B cell (primary cell): Measurements from ENCODE around the gene COL28A1. TPM values are rescaled to one million over a fixed set of nuclear protein-coding genes. Genes with fewer than 3 reads are reported as not detected.

Experiments
- ATAC-seq: fragments of 200-7000 bp; cut with Tn5 transposase; one replicate; pipeline ENCODE4 v1.10.0; 2021; ENCODE audit warnings: low read depth, mild to moderate bottlenecking, moderate number of reproducible peaks, moderate library complexity
- CTCF ChIA-PET: fragments of 350-600 bp; sonication (Branson Sonifier 250); formaldehyde crosslinking; loops from one replicate; lab custom pipeline; 2021; ENCODE audit warnings: antibody characterized with exemption, inconsistent platforms; lab: Charles Lee
- POLR2A ChIA-PET: fragments of 350-600 bp; sonication (Branson Sonifier 250); formaldehyde crosslinking; loops from one replicate; lab custom pipeline; 2021; ENCODE audit warnings: antibody characterized with exemption; lab: Charles Lee
- DNase-seq: peaks from one replicate; pipeline ENCODE4 v3.0.0; 2013
- H2AFZ ChIP-seq: 2 replicates; pipeline ENCODE4 v1.6.1; 2012; ENCODE audit warnings: mild to moderate bottlenecking, low read depth, low read length; ENCODE audit not compliant: insufficient read depth, poor library complexity, severe bottlenecking
- H3K27ac ChIP-seq, 2 donors: 1 replicate in 1 of 2; 2 replicates in 1 of 2; pipeline ENCODE4 v1.5.1; 2012 to 2013; ENCODE audit warnings: low read length in 2 of 2, mild to moderate bottlenecking in 2 of 2, moderate library complexity in 1 of 2
- H3K27me3 ChIP-seq, 4 experiments: fragments of 200-600 bp in 1 of 4; sonication (generic) in 1 of 4; replicated peaks in 1 of 4; 1 replicate in 2 of 4; 2 replicates in 2 of 4; pipeline versions ENCODE4 v1.6.1 to v1.7.0; 2013 to 2016; ENCODE audit warnings: low read length in 3 of 4, mild to moderate bottlenecking in 2 of 4, mixed read lengths in 1 of 4, moderate library complexity in 1 of 4; ENCODE audit not compliant: insufficient read depth in 4 of 4, control insufficient read depth in 3 of 4; ENCODE audit errors: control extremely low read depth in 1 of 4
- H3K36me3 ChIP-seq, 2 experiments: replicated peaks in 1 of 2; 1 replicate in 1 of 2; 2 replicates in 1 of 2; pipeline versions ENCODE4 v1.6.1 to v1.7.1; 2013; ENCODE audit warnings: low read length in 1 of 2; ENCODE audit not compliant: insufficient read depth in 2 of 2, control insufficient read depth in 1 of 2; ENCODE audit errors: control extremely low read depth in 1 of 2, extremely low read depth in 1 of 2
- H3K4me1 ChIP-seq, 2 donors: fragments of 200-600 bp in 1 of 2; sonication (generic) in 1 of 2; 1 replicate in 1 of 2; 2 replicates in 1 of 2; pipeline versions ENCODE4 v1.5.1 to v1.6.1; 2013 to 2017; ENCODE audit warnings: low read length in 2 of 2; ENCODE audit not compliant: control insufficient read depth in 2 of 2, insufficient read depth in 2 of 2
- H3K4me2 ChIP-seq: replicated peaks from 2 replicates; pipeline ENCODE3; 2012; ENCODE audit warnings: mild to moderate bottlenecking, low read depth, low read length; ENCODE audit not compliant: poor library complexity, severe bottlenecking
- H3K4me3 ChIP-seq, 5 experiments: fragments of 200-600 bp in 1 of 5; sonication (generic) in 1 of 5; 1 replicate in 3 of 5; 2 replicates in 2 of 5; pipeline versions ENCODE4 v1.5.1 to v1.7.0; 2011 to 2016; ENCODE audit warnings: low read length in 4 of 5, mild to moderate bottlenecking in 4 of 5, low read depth in 2 of 5, control low read depth in 1 of 5, moderate library complexity in 1 of 5; ENCODE audit not compliant: insufficient read depth in 1 of 5; ENCODE audit errors: control extremely low read depth in 1 of 5, extremely low read depth in 1 of 5
- H3K79me2 ChIP-seq: fragments of 200-600 bp; sonication (generic); one replicate; pipeline ENCODE4 v1.6.0; 2016; ENCODE audit warnings: low read length; ENCODE audit not compliant: control insufficient read depth, insufficient read depth
- H3K9ac ChIP-seq: fragments of 200-600 bp; sonication (generic); 2 replicates; pipeline ENCODE4 v1.6.1; 2017; ENCODE audit warnings: mild to moderate bottlenecking, low read length, moderate library complexity
- H3K9me3 ChIP-seq, 3 donors: one replicate each; pipeline versions ENCODE4 v1.6.1 to v1.7.1; 2013; ENCODE audit warnings: low read length in 2 of 3; ENCODE audit not compliant: control insufficient read depth in 2 of 3, insufficient read depth in 1 of 3; ENCODE audit errors: control extremely low read depth in 1 of 3
- H4K20me1 ChIP-seq: 2 replicates; pipeline ENCODE4 v1.6.0; 2012; ENCODE audit warnings: mild to moderate bottlenecking, low read length; ENCODE audit not compliant: insufficient read depth, control insufficient read depth, poor library complexity, severe bottlenecking
- H3K27ac Mint-ChIP-seq: one replicate; pipeline ENCODE4 v1.8.0; 2021; ENCODE audit warnings: mixed read lengths
- H3K27me3 Mint-ChIP-seq: one replicate; pipeline ENCODE4 v1.8.0; 2021; ENCODE audit warnings: mixed read lengths
- H3K4me1 Mint-ChIP-seq: one replicate; pipeline ENCODE4 v1.8.0; 2021; ENCODE audit warnings: mixed read lengths
- H3K4me3 Mint-ChIP-seq: one replicate; pipeline ENCODE4 v1.8.0; 2021; ENCODE audit warnings: mixed read lengths
- H3K9me3 Mint-ChIP-seq: one replicate; pipeline ENCODE4 v1.8.0; 2022; ENCODE audit warnings: mixed read lengths; ENCODE audit not compliant: insufficient read depth
- EZH2 ChIP-seq: IDR thresholded peaks from 2 replicates; pipeline ENCODE4 v1.6.1; 2012; ENCODE audit warnings: borderline replicate concordance, low read depth, mild to moderate bottlenecking, moderate library complexity, low read length; ENCODE audit not compliant: insufficient read depth, poor library complexity, severe bottlenecking
- WGBS: methylation state at CpG from one replicate; pipeline ENCODE4 v1.1.5; 2013; ENCODE audit warnings: missing lambda C conversion rate; ENCODE audit not compliant: insufficient coverage; 5-methylcytosine and 5-hydroxymethylcytosine counted together
- intact Hi-C: fragments of 100-400 bp; cut with micrococcal nuclease; formaldehyde crosslinking; loops from one replicate; pipeline ENCODE4 v1.10.0; 2022
- polyA plus RNA-seq: library from polyadenylated mRNA; depleted of rRNA; stranded (reverse); fragments of >200 nt; gene quantifications from 2 replicates; pipeline ENCODE4 v1.2.3, GENCODE V29; 2012
- total RNA-seq, 2 donors: library from RNA; stranded (reverse); fragments of 120-200 nt in 1 of 2; gene quantifications; 1 replicate in 1 of 2; 2 replicates in 1 of 2; pipeline versions ENCODE4 v1.2.3 to v1.2.4, GENCODE V29; 2013 to 2022
- TF ChIP-seq, protein P1 (sequence below): fragments of 200-600 bp; IDR thresholded peaks from one replicate; pipeline ENCODE4 v1.8.0; 2022; ENCODE audit warnings: antibody characterized with exemption, mild to moderate bottlenecking

COL28A1 gene
- total and polyA plus RNA-seq, 2 donors (not counting 1 experiment from before 2014, with no cell fraction given) = 0.18 to 0.67 TPM

DNA sequence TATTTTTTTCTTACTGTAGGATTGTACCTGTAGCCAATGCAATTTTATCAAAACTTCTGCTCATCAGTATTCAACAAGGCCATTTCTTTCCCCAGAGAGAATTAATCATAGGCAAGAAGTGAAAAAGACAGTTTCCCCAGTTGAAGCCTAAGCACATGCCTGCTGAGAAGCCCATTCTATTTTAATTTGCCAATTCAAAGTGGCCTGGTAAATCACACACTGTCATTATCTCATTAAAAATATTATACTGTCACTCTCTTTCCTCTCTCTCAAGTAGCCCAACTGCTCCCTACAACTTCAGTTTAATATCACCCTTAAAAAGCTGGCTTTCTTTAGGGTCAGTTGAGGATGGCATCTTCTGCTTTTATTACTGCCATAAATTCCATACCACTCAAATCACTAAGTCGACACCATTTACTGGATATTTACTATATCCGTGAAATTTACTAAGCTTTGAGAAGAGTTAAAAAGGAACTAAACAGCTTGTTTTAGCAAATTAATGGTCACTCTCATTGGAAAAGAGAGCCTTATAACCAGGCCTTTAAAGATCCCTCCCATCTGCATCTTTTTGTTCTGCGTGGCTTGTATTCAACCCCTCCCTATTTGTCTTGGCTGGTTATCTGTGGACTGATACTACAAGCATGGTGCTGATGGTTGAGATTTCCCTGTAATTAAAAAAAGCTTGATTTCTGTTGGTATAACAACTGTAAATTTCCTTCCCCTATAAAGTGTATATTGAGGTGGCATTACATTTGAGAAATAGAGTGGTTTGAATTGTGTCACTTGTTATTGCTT lies 30.6 kb downstream of the COL28A1 start:
- H3K27ac Mint-ChIP-seq = no peak overlapping the region
- H3K27ac ChIP-seq = no peak overlapping the region
- TF ChIP-seq, protein P1, sequence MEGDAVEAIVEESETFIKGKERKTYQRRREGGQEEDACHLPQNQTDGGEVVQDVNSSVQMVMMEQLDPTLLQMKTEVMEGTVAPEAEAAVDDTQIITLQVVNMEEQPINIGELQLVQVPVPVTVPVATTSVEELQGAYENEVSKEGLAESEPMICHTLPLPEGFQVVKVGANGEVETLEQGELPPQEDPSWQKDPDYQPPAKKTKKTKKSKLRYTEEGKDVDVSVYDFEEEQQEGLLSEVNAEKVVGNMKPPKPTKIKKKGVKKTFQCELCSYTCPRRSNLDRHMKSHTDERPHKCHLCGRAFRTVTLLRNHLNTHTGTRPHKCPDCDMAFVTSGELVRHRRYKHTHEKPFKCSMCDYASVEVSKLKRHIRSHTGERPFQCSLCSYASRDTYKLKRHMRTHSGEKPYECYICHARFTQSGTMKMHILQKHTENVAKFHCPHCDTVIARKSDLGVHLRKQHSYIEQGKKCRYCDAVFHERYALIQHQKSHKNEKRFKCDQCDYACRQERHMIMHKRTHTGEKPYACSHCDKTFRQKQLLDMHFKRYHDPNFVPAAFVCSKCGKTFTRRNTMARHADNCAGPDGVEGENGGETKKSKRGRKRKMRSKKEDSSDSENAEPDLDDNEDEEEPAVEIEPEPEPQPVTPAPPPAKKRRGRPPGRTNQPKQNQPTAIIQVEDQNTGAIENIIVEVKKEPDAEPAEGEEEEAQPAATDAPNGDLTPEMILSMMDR = no peak
- no peak for TF ChIP-seq EZH2
- no peaks in the 10 kb centered on the region for H3K4me1 Mint-ChIP-seq
- no peaks in the 10 kb centered on the region for H4K20me1 ChIP-seq
- no peaks in the 10 kb centered on the region for H3K36me3 ChIP-seq
- peaks cover 0 to 7% (median 0%) of the 10 kb centered on the region in 3 donors for H3K9me3 ChIP-seq
- ATAC-seq (no peak), DNase-seq (no peak)
- no CpG with 5 or more reads among the region's 3 CpGs for WGBS
- no peak overlapping the region for H3K4me3 Mint-ChIP-seq
- intact Hi-C loops = no loop called here
- H3K4me1 ChIP-seq = no peaks in the 10 kb centered on the region
- H3K27me3 ChIP-seq = no peaks in the 10 kb centered on the region
- no peak overlapping the region for H3K9ac ChIP-seq
- H3K79me2 ChIP-seq = no peaks in the 10 kb centered on the region
- H3K4me2 ChIP-seq = no peak overlapping the region
- H3K27me3 Mint-ChIP-seq = no peaks in the 10 kb centered on the region
- H3K9me3 Mint-ChIP-seq = no peaks in the 10 kb centered on the region
- POLR2A ChIA-PET = no interaction called here
- H2AFZ ChIP-seq = no peak overlapping the region
- CTCF ChIA-PET = no interaction called here
- H3K4me3 ChIP-seq = no peak overlapping the region

DNA sequence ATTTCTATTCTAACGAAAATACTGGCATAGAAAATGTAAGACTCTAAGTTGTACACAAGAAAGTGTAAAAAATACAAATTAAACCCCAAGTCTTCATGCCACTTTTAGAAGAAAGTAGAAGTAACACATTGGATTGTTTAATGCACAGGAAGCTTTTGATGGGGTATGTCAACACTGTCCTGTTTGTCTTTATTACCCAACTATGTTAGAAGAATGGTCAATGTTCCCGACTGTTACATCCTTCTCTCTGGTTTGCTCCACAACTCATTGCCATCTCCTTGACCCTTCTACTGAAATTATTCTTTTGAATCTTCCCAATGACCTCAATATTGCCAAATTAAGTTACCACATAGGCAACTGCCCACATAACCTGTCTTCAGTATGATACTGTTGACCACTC lies 35.8 kb downstream of the COL28A1 start:
- no CpG with 5 or more reads among the region's 2 CpGs for WGBS
- Mint-ChIP-seq H3K4me1 (no peaks in the 10 kb centered on the region), H3K27ac (no peak overlapping the region), H3K27me3 (peaks cover 3% of the 10 kb centered on the region), H3K4me3 (no peak overlapping the region), H3K9me3 (no peaks in the 10 kb centered on the region)
- Histone ChIP-seq H3K4me2 (no peak overlapping the region), H3K9ac (no peak overlapping the region), H2AFZ (no peak overlapping the region), H3K4me1 (no peaks in the 10 kb centered on the region), H4K20me1 (no peaks in the 10 kb centered on the region), H3K9me3 (no peaks in the 10 kb centered on the region), H3K27me3 (no peaks in the 10 kb centered on the region), H3K27ac (no peak overlapping the region), H3K79me2 (no peaks in the 10 kb centered on the region), H3K4me3 (no peak overlapping the region), H3K36me3 (no peaks in the 10 kb centered on the region)
- intact Hi-C loops = no loop called here
- no peak for DNase-seq
- no peak for ATAC-seq
- ChIA-PET CTCF (no interaction called here), POLR2A (no interaction called here)
- TF ChIP-seq EZH2 = no peak
- TF ChIP-seq, protein P1 = no peak
